ENCODE measurements around the gene HMCN1.

DNA sequence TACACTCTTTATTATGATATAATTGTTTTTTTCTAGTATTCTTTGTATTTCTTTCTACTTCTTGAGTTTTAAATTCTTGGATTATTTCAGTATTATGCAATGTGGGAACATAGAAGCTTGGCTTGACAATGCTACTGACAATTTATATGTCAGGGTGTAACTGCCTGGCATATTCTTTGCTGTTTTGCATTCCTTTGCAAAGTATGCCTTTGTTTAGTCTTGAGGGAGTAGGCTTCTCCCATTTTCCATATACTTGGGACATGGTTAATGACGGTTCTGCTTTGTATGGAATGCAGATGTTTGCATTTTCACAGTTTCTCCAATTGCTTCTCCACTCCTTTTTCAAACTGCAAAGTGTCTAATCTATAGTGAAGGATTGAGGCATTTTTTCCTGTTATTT is 109.8 kb downstream of the HMCN1 start:
- TF ChIP-seq L3MBTL2 (conservative IDR thresholded peaks at IDR 0.05) (no peak), BHLHE40 (IDR thresholded peaks at IDR 0.05; ENCODE audit: borderline replicate concordance) (no peak), PKNOX1 (IDR thresholded peaks at IDR 0.05) (no peak), TARDBP (IDR thresholded peaks at IDR 0.05) (no peak), SP1 (IDR thresholded peaks at IDR 0.05) (no peak), FOXM1 (IDR thresholded peaks at IDR 0.05; ENCODE audit: borderline replicate concordance) (no peak), ZNF384 (IDR thresholded peaks at IDR 0.05) (no peak), FOXK2 (IDR thresholded peaks at IDR 0.05) (no peak), HDGF (IDR thresholded peaks at IDR 0.05; ENCODE audit: borderline replicate concordance) (no peak)
